ENCODE results near the gene LAX1. TPM values are rescaled to one million over a fixed set of nuclear protein-coding genes. Genes with fewer than 3 reads are reported as not detected.
A peak's percentile ranks its signal among the peaks of the same experiment; 100 is the strongest.
"Not testable (repeated sequence)": the region's sequence is repeated elsewhere in the genome, so short reads cannot be mapped to it uniquely, and the experiment has no call there.

LAX1 gene
- total RNA-seq, 2 donors from 2014 or later: 21.7 to 23.9 TPM

DNA sequence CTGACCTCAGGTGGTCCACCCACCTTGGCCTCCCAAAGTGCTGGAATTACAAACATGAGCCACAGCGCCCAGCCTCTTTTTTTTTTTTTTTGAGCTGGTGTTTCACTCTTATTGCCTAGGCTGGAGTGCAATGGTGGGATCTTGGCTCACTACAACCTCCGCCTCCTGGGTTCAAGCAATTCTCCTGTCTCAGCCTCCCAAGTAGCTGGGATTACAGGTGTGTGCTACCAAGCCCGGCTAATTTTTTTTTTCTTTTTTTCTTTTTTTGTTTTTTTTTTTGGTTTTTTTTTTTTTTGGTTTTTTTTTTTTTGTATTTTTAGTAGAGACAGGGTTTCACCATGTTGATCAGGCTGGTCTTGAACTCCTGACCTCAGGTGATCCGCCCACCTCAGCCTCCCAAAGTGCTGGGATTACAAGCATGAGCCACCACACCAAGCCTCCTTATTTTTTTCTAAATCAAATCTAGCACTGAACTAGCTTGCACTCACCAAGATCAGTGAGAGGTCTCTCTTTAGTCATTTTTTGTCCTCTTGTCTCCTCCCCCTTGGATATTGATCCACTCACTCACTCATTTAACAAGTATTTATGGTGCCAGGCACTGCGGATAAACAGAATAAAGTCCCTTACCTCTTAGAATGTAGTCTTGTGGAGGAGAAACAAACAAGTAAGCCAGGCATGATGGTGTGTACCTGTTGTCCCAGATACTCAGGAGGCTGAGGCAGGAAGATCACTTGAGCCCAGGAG lies 13.2 kb upstream of the LAX1 start:
- not testable (repeated sequence) for H3K27me3 Mint-ChIP-seq; H3K36me3 Mint-ChIP-seq (ENCODE audit: low read depth); H3K9me3 ChIP-seq (ENCODE audit: control insufficient read depth, low read length, poor library complexity, severe bottlenecking); DNase-seq; H3K27ac Mint-ChIP-seq; H3K4me3 Mint-ChIP-seq; ATAC-seq
- H3K4me1 Mint-ChIP-seq: peaks cover 21% of the 10 kb centered on the region

DNA sequence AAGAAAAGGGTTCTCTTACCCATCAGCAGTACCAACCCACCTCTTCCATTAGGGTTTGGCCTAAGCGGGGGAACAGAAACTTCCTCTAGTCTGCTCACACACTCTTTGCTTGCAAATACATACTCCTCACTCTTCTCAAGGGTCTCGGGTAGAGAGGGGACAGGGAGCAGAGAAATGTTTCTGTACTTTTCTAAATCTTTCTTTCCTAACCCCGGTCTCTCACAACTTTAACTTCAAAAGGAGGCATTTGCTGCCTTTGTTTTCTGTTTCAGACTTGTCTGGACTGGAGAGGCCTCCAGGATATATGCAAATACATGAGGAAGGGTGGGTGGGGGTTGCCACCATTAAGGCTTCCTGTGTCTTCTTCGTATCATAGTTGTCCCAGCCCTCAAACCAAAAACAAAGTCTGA lies 10.5 kb upstream of the LAX1 start:
- peak; percentile 71 for ATAC-seq
- H3K9me3 ChIP-seq (ENCODE audit: control insufficient read depth, low read length, poor library complexity, severe bottlenecking): no peaks in the 10 kb centered on the region
- peaks cover 2% of the 10 kb centered on the region for H3K36me3 Mint-ChIP-seq (ENCODE audit: low read depth)
- H3K4me3 Mint-ChIP-seq: peak overlapping the region; percentile 41
- no peak for DNase-seq
- peaks cover 20% of the 10 kb centered on the region for H3K4me1 Mint-ChIP-seq
- no peaks in the 10 kb centered on the region for H3K27me3 Mint-ChIP-seq
- peak overlapping the region; percentile 93 for H3K27ac Mint-ChIP-seq

DNA sequence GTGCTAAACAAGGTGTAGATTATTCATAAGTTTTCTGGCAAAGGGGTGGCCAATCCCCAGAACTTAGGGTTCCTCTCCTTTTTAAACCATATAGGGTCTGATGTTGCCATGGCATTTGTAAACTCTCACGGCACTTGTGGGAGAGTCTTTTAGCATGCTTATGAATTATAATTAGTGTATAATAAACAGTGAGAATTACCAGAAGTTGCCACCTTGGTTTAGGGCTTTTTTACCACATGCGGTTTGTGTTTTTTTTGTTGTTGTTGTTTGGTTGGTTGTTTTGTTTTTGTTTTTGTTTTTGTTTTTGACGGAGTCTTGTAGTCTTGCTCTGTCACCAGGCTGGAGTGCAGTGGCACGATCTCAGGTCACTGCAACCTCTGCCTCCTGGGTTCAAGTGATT lies 8.9 kb upstream of the LAX1 start:
- H3K36me3 Mint-ChIP-seq (ENCODE audit: low read depth): peaks cover 2% of the 10 kb centered on the region
- H3K27ac Mint-ChIP-seq: peak overlapping the region; percentile 43
- H3K9me3 ChIP-seq (ENCODE audit: control insufficient read depth, low read length, poor library complexity, severe bottlenecking): no peaks in the 10 kb centered on the region
- H3K4me1 Mint-ChIP-seq: peaks cover 20% of the 10 kb centered on the region
- peak overlapping the region; percentile 25 for H3K4me3 Mint-ChIP-seq
- no peaks in the 10 kb centered on the region for H3K27me3 Mint-ChIP-seq
- ATAC-seq: no peak
- DNase-seq: no peak

DNA sequence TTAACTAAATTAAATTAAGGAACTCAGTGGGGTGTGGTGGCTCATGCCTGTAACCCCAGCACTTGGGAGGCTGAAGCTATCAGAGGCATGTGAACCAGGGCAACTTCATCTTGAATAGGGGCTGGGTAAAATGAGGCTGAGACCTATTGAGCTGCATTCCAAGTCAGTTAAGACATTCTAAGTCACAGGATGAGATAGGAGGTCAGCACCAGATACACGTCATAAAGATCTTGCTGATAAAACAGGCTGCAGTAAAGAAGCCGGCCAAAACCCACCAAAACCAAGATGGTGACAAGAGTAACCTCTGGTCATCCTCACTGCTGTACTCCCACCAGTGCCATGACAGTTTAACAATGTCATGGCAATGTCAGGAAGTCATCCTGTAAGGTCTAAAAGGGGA lies 6.2 kb upstream of the LAX1 start:
- H3K36me3 Mint-ChIP-seq (ENCODE audit: low read depth); H3K9me3 ChIP-seq (ENCODE audit: control insufficient read depth, low read length, poor library complexity, severe bottlenecking); H3K4me3 Mint-ChIP-seq; H3K27ac Mint-ChIP-seq; H3K27me3 Mint-ChIP-seq; ATAC-seq; DNase-seq: not testable (repeated sequence)
- peaks cover 26% of the 10 kb centered on the region for H3K4me1 Mint-ChIP-seq

DNA sequence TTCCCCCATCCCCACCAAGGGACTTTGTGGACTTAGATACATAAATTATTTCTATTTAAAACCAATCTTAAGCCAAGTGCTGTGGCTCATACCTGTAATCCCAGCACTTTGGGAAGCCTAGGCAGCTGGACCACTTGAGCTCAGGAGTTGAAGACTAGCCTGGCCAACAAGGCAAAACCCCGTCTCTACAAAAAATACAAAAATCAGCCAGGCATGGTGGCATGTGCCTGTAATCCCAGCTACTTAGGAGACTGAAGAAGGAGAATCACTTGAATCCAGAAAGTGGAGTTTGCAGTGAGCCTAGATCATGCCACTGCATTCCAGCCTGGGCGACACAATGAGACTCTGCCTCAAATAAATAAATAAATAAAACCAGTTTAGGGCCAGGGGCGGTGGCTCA lies 4.5 kb upstream of the LAX1 start:
- DNase-seq: no peak
- peaks cover 2% of the 10 kb centered on the region for H3K36me3 Mint-ChIP-seq (ENCODE audit: low read depth)
- H3K9me3 ChIP-seq (ENCODE audit: control insufficient read depth, low read length, poor library complexity, severe bottlenecking): no peaks in the 10 kb centered on the region
- H3K27me3 Mint-ChIP-seq: no peaks in the 10 kb centered on the region
- peak overlapping the region; percentile 72 for H3K27ac Mint-ChIP-seq
- no peak overlapping the region for H3K4me3 Mint-ChIP-seq
- peaks cover 31% of the 10 kb centered on the region for H3K4me1 Mint-ChIP-seq
- ATAC-seq: no peak

DNA sequence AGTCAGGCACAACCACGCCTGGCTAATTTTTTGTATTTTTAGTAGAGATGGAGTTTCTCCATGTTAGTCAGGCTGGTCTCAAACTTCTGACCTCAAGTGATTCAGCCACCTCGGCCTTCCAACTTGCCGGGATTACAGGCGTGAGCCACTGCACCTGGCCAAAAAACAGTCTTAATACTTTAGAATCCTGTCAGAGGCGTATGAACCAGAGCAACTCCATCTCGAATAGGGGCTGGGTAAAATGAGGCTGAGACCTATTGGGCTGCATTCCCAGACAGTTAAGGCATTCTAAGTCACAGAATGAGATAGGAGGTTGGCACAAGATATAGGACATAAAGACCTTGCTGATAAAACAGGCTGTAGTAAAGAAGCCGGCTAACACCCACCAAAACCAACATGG lies 3.0 kb upstream of the LAX1 start:
- H3K4me1 Mint-ChIP-seq: peaks cover 31% of the 10 kb centered on the region
- not testable (repeated sequence) for H3K27ac Mint-ChIP-seq, H3K27me3 Mint-ChIP-seq

DNA sequence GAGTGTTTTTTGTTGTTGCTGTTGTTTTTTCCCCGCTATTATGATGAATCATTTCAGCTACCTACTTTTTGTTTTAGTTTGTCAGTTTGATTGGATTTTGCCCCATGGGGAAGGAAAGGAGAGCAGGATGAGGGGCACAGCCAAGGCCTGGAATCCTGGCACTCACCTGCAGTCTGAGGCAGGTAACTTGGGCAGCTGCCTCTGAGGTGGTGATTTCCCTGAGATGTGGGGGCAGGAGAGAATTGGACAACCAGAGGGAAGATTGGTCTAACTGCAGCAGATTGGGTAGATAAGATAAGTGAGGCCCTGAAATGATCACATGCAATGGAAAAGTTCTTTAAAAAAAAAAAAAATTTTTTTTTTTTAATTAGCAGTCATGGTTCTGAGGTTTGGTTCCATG lies 1.5 kb upstream of the LAX1 start:
- no peaks in the 10 kb centered on the region for H3K9me3 ChIP-seq (ENCODE audit: control insufficient read depth, low read length, poor library complexity, severe bottlenecking)
- H3K4me3 Mint-ChIP-seq: peak overlapping the region; percentile 67
- H3K36me3 Mint-ChIP-seq (ENCODE audit: low read depth): peaks cover 2% of the 10 kb centered on the region
- peak overlapping the region; percentile 97 for H3K27ac Mint-ChIP-seq
- ATAC-seq (no peak), DNase-seq (no peak)
- H3K27me3 Mint-ChIP-seq: no peaks in the 10 kb centered on the region
- H3K4me1 Mint-ChIP-seq: peaks cover 39% of the 10 kb centered on the region

More for the DNA sequence above, 3.0 kb upstream of the LAX1 start:
- not testable (repeated sequence) for H3K4me3 Mint-ChIP-seq; H3K9me3 ChIP-seq (ENCODE audit: control insufficient read depth, low read length, poor library complexity, severe bottlenecking); DNase-seq; ATAC-seq; H3K36me3 Mint-ChIP-seq (ENCODE audit: low read depth)

DNA sequence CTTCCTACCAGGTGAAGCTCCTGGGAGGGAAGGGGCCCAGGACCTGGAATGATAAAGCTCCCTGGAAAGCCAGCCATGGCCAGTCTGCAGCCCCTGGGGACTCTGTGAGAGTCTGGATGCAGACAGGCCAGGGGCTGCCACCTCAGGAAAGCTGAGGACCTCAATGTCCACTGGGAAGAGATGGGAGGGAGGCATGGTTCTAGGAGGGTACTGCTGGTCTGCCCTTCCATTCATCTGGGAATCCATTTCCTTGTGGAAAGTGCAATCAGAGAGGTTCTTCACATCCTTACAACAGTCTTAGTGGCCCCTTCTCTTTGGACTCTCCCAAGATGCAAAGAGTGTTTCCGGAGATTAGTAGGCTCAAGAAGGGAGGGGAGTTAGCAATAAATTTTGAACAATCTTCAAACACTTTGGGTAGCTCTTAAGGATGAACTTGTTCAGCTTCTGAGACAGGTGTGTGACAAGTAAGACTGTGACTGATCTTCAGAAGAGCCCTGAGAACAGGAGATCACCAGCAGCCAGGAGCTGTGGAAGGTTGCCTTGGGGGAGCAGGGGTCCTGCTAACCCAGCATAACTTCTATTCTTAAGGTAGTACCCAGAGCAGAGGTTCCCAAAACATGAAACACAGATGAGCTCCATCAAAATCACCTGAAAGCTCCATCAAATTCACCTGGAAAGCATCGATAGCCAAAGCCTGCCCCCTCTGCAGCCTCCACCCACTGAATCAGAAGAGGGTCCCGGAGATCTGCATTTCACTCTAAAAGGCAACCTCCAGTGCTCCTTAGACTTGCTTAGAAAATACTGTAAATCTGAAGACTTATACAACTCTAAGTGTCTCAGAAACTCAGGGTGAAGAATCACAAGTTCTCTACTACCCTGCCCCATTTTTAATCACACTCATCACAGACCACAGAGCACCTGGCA lies 616 bp upstream of the LAX1 start:
- no peaks in the 10 kb centered on the region for H3K9me3 ChIP-seq (ENCODE audit: control insufficient read depth, low read length, poor library complexity, severe bottlenecking)
- Mint-ChIP-seq H3K27ac (peak overlapping the region; percentile 97), H3K27me3 (no peaks in the 10 kb centered on the region), H3K4me3 (peak overlapping the region; percentile 99), H3K36me3 (ENCODE audit: low read depth) (peaks cover 2% of the 10 kb centered on the region), H3K4me1 (peaks cover 43% of the 10 kb centered on the region)
- DNase-seq (no peak), ATAC-seq (peak; percentile 3)

DNA sequence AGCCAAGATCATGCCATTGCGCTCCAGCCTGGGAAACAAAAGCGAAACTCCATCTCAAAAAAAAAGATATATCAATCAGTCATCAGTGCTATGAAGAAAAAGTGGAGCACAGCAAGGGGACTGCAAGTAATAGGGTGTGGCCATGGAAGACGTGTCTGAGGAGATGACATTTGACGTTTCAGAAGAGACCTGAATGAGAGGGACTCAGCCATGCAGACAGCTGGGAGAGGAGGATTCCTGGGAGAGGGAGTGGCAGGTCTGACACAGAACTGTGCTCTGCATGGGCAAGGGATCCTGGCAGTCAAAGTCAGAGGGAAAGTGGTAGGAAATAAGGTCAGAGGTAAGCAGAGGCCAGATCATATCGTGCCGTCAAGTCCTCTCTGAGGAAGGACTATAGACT lies 3.3 kb downstream of the LAX1 start:
- peak overlapping the region; percentile 87 for H3K27ac Mint-ChIP-seq
- no peaks in the 10 kb centered on the region for H3K27me3 Mint-ChIP-seq
- H3K4me1 Mint-ChIP-seq: peaks cover 43% of the 10 kb centered on the region
- no peak for ATAC-seq
- no peaks in the 10 kb centered on the region for H3K9me3 ChIP-seq (ENCODE audit: control insufficient read depth, low read length, poor library complexity, severe bottlenecking)
- H3K36me3 Mint-ChIP-seq (ENCODE audit: low read depth): peaks cover 2% of the 10 kb centered on the region
- DNase-seq: no peak
- peak overlapping the region; percentile 54 for H3K4me3 Mint-ChIP-seq

DNA sequence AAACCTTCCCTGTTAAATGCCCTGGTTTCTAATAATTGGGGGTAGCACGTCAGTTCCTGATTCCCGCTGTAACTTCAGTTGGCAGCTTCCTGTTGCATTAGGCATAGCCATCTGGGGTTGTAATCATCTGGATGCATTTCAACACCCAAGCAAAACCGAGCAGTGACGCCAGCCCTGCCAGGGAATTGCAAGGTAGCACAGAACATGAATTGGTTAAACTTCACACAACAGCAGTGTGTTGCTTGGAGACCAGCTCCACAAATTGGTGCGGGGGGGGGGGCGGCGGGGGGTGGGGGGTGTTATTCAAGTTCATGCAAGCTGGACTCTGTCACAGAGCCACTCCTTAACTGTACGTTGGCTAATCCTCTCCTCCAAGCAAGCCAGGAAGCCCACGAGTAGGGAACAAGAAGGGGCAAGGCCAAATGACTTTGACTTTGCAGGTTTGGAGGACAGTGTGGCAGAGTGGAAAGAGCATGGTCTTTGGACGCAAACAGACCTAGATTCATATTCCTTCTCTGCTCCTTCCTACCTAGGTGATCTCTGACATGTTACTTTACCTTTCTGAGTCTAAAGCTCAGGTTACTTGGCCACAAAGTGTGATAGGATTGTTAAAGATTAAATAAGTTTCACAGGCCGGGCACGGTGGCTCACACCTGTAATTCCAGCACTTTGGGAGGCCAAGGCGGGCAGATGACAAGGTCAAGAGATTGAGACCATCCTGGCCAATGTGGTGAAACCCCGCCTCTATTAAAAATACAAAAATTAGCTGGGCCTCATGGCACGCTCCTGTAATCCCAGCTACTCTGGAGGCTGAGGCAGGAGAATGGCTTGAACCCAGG lies 4.7 kb downstream of the LAX1 start:
- H3K27me3 Mint-ChIP-seq: no peaks in the 10 kb centered on the region
- DNase-seq (no peak), ATAC-seq (no peak)
- H3K9me3 ChIP-seq (ENCODE audit: control insufficient read depth, low read length, poor library complexity, severe bottlenecking): no peaks in the 10 kb centered on the region
- peaks cover 4% of the 10 kb centered on the region for H3K36me3 Mint-ChIP-seq (ENCODE audit: low read depth)
- peaks cover 31% of the 10 kb centered on the region for H3K4me1 Mint-ChIP-seq
- peak overlapping the region; percentile 87 for H3K27ac Mint-ChIP-seq
- no peak overlapping the region for H3K4me3 Mint-ChIP-seq

DNA sequence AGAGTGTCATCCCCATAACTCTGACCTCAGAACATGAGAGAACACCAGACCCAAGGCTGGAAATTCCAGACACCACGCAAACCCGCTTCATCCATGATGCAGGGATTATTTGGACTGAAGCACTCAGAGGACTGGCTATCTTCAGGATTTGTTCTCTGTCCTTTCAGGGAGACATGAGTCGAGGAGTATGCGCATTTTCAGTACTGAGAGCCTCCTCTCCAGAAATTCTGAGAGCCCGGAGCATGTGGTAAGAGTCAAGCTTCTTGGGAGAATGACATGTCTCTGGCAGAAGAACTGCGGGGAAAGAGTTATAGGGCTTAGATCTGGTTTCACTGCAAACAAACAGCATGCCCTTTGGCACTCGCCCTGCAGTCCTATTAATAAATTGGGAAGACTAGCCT lies 6.9 kb downstream of the LAX1 start:
- ATAC-seq (no peak), DNase-seq (no peak)
- Mint-ChIP-seq H3K36me3 (ENCODE audit: low read depth) (peaks cover 4% of the 10 kb centered on the region), H3K4me1 (peaks cover 22% of the 10 kb centered on the region), H3K4me3 (no peak overlapping the region), H3K27ac (peak overlapping the region; percentile 84), H3K27me3 (no peaks in the 10 kb centered on the region)
- no peaks in the 10 kb centered on the region for H3K9me3 ChIP-seq (ENCODE audit: control insufficient read depth, low read length, poor library complexity, severe bottlenecking)

DNA sequence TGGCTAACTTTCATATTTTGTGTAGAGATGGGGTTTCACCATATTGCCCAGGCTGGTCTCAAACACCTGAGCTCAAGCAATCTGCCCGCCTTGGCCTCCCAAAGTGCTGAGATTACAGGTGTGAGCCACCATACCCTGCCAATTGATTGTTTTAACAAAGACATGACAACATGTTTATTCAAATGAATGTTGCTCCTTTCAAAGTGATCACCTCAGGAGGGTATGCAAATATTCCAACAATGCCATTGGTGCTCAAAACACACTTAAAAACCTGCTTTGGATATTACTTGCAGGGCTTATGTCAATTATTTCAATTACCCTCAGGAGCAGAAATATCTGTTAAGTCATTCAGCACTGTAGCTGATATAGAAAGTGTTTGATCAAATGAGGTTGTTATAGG lies 7.9 kb downstream of the LAX1 start:
- Mint-ChIP-seq H3K4me3 (no peak overlapping the region), H3K27ac (peak overlapping the region; percentile 59), H3K27me3 (no peaks in the 10 kb centered on the region), H3K36me3 (ENCODE audit: low read depth) (peaks cover 4% of the 10 kb centered on the region), H3K4me1 (peaks cover 19% of the 10 kb centered on the region)
- no peak for ATAC-seq
- DNase-seq: no peak
- H3K9me3 ChIP-seq (ENCODE audit: control insufficient read depth, low read length, poor library complexity, severe bottlenecking): no peaks in the 10 kb centered on the region

DNA sequence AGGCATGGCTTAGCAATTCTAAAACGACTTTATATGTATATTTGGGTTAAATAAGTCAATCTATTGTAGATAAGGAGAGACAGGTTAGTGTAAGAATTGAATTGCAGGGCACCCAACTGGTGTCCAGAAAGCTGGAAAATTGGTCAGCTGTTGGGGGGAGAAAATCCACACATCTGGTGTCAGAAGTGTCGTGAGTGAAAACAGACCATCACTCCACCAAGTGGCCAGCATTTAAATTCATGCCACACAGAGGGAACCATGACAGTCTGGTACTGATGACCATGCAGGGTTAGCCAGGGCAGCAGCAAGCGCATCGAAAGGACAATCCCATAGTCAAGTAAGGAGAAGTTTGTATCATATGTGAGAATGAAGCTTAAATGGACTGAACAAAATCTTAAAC lies 11.7 kb downstream of the LAX1 start:
- H3K36me3 Mint-ChIP-seq (ENCODE audit: low read depth): peaks cover 2% of the 10 kb centered on the region
- H3K27me3 Mint-ChIP-seq: no peaks in the 10 kb centered on the region
- H3K4me3 Mint-ChIP-seq: no peak overlapping the region
- DNase-seq (no peak), ATAC-seq (no peak)
- no peaks in the 10 kb centered on the region for H3K9me3 ChIP-seq (ENCODE audit: control insufficient read depth, low read length, poor library complexity, severe bottlenecking)
- H3K27ac Mint-ChIP-seq: peak overlapping the region; percentile 19
- H3K4me1 Mint-ChIP-seq: peaks cover 4% of the 10 kb centered on the region

Data from T-helper 17 cell (primary cell).